MM.1S (cell line): ENCODE data around the gene RASSF3.

Source experiments
- DNase-seq: peaks from one replicate; pipeline ENCODE4 v3.0.0-alpha.2; 2015
- H2AFZ ChIP-seq: fragments of 300-600 bp; sonication (generic); 2 replicates; pipeline ENCODE4 v1.6.0; 2016; ENCODE audit warnings: antibody characterized with exemption, low read length
- H3F3A ChIP-seq: fragments of 300-600 bp; sonication (generic); 2 replicates; pipeline ENCODE4 v1.6.1; 2016; ENCODE audit warnings: mild to moderate bottlenecking, antibody characterized with exemption, low read length, moderate library complexity, mixed read lengths; ENCODE audit not compliant: insufficient read depth
- H3K27ac ChIP-seq: fragments of 300-600 bp; sonication (generic); 2 replicates; pipeline ENCODE4 v1.5.1; 2016; ENCODE audit warnings: mild to moderate bottlenecking, low read length
- H3K27me3 ChIP-seq: fragments of 300-600 bp; sonication (generic); replicated peaks from 2 replicates; pipeline ENCODE4 v1.6.0; 2016; ENCODE audit warnings: low read length; ENCODE audit not compliant: insufficient read depth
- H3K36me3 ChIP-seq: fragments of 300-600 bp; sonication (generic); replicated peaks from 2 replicates; pipeline ENCODE4 v1.6.1; 2016; ENCODE audit warnings: mild to moderate bottlenecking, low read length, mixed read lengths; ENCODE audit not compliant: insufficient read depth
- H3K4me1 ChIP-seq: fragments of 300-600 bp; sonication (generic); 2 replicates; pipeline ENCODE4 v1.6.1; 2016; ENCODE audit warnings: low read length, mixed read lengths
- H3K4me2 ChIP-seq: fragments of 300-600 bp; sonication (generic); 2 replicates; pipeline ENCODE4 v1.6.0; 2016; ENCODE audit warnings: low read depth, low read length
- H3K4me3 ChIP-seq: fragments of 300-600 bp; sonication (generic); 2 replicates; pipeline ENCODE4 v1.5.1; 2016; ENCODE audit warnings: low read length, mixed read lengths
- H3K79me2 ChIP-seq: fragments of 300-600 bp; sonication (generic); 2 replicates; pipeline ENCODE4 v1.6.1; 2016; ENCODE audit warnings: mixed run types, low read length, mixed read lengths
- H3K9ac ChIP-seq: fragments of 300-600 bp; sonication (generic); 2 replicates; pipeline ENCODE4 v1.6.1; 2016; ENCODE audit warnings: low read length, mixed read lengths
- H3K9me2 ChIP-seq: fragments of 300-600 bp; sonication (generic); replicated peaks from 2 replicates; pipeline ENCODE4 v1.6.1; 2016; ENCODE audit warnings: mild to moderate bottlenecking, low read length, mixed read lengths; ENCODE audit not compliant: insufficient read depth
- H3K9me3 ChIP-seq: fragments of 300-600 bp; sonication (generic); replicated peaks from 2 replicates; pipeline ENCODE4 v1.6.1; 2016; ENCODE audit warnings: mild to moderate bottlenecking, low read length, mixed read lengths; ENCODE audit not compliant: insufficient read depth
- H4K20me1 ChIP-seq: fragments of 300-600 bp; sonication (generic); 2 replicates; pipeline ENCODE4 v1.6.1; 2016; ENCODE audit warnings: mild to moderate bottlenecking, low read length, moderate library complexity, mixed read lengths; ENCODE audit not compliant: insufficient read depth
- EZH2 ChIP-seq: fragments of 300-600 bp; sonication (generic); optimal IDR thresholded peaks from 2 replicates; pipeline ENCODE3; 2017; ENCODE audit warnings: low read depth, mild to moderate bottlenecking, antibody characterized with exemption, low read length, mixed read lengths
- EZH2phosphoT487 ChIP-seq: fragments of 300-600 bp; sonication (generic); IDR thresholded peaks from 2 replicates; pipeline ENCODE4 v1.6.1; 2018; ENCODE audit warnings: antibody characterized with exemption, low read length
- TF ChIP-seq, protein P1 (sequence below): fragments of 300-600 bp; sonication (generic); IDR thresholded peaks from 2 replicates; pipeline ENCODE4 v1.5.1; 2016; ENCODE audit warnings: antibody characterized with exemption, low read length, mixed read lengths

Gene RASSF3

DNA sequence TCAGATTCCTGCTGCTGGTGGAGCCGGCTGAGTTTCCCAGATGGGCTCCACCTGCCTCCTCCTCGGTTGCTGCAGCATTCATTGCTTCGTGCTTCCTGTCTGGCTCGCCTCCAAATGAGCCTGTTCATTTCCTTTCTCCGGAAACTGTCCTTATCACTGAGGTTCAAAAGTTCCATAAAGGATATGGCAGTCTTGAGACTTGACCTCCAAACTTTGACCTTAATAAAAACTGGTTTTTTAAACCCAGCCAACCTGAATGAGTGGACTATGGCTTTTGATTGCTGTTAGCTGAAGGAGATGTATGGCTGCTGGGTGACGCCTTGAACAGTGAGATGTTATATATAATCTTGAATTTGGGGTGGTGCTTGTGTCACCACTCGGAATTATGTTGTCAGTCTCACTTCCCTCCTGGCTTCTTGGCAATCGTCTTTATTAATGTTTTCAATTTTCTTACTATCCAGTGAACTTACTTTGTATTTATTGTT is 62.7 kb downstream of the RASSF3 start:
- no peak overlapping the region for H3K9ac ChIP-seq
- DNase-seq: no peak
- no peak overlapping the region for H3K4me2 ChIP-seq
- H4K20me1 ChIP-seq: no peaks in the 10 kb centered on the region
- H3K9me2 ChIP-seq: no peaks in the 10 kb centered on the region
- no peaks in the 10 kb centered on the region for H3K27me3 ChIP-seq
- no peak overlapping the region for H3K4me3 ChIP-seq
- no peak overlapping the region for H3K27ac ChIP-seq
- H3K36me3 ChIP-seq: no peaks in the 10 kb centered on the region
- no peak overlapping the region for H2AFZ ChIP-seq
- peaks cover 64% of the 10 kb centered on the region for H3K79me2 ChIP-seq
- H3F3A ChIP-seq: peaks cover 23% of the 10 kb centered on the region
- TF ChIP-seq, protein P1, sequence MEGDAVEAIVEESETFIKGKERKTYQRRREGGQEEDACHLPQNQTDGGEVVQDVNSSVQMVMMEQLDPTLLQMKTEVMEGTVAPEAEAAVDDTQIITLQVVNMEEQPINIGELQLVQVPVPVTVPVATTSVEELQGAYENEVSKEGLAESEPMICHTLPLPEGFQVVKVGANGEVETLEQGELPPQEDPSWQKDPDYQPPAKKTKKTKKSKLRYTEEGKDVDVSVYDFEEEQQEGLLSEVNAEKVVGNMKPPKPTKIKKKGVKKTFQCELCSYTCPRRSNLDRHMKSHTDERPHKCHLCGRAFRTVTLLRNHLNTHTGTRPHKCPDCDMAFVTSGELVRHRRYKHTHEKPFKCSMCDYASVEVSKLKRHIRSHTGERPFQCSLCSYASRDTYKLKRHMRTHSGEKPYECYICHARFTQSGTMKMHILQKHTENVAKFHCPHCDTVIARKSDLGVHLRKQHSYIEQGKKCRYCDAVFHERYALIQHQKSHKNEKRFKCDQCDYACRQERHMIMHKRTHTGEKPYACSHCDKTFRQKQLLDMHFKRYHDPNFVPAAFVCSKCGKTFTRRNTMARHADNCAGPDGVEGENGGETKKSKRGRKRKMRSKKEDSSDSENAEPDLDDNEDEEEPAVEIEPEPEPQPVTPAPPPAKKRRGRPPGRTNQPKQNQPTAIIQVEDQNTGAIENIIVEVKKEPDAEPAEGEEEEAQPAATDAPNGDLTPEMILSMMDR: no peak
- peaks cover 30% of the 10 kb centered on the region for H3K4me1 ChIP-seq
- no peaks in the 10 kb centered on the region for H3K9me3 ChIP-seq

DNA sequence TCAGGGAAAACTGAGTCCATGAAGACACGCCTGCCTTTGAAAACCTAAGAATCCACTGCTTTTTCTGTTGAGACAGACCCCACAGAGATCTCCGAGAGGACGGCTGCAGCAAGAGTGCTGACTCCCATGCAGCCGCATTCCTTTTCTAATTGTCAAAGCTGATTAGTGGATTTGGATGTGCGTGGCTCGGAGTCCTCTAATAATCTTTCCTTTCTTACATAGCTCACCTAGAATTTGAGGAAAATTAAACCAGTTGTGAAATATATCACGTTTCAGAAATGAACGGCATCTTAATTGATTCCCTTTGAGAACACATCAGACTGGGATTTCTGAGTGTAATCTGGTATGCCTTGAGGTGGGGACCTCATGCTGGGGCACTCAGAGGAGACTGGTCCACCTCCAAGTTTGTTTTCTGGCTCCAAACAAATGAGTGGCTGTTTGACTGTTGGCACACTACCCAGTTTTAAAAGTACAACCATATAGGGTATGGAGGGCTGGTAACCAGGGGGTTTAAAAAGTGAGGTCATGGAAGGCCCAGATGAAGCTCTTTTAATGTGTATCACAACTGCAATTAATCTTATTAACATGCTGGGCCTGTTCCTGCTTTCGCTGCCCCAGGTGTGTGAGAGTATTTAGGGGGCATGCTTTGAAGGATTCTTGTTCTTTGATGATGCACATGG is 63.3 kb downstream of the RASSF3 start:
- Histone ChIP-seq H3K4me2 (no peak overlapping the region), H3F3A (peaks cover 17% of the 10 kb centered on the region), H3K36me3 (no peaks in the 10 kb centered on the region), H3K79me2 (peaks cover 64% of the 10 kb centered on the region), H3K27ac (no peak overlapping the region), H3K27me3 (no peaks in the 10 kb centered on the region), H3K9ac (no peak overlapping the region), H3K4me1 (peaks cover 29% of the 10 kb centered on the region), H4K20me1 (no peaks in the 10 kb centered on the region), H3K4me3 (no peak overlapping the region), H3K9me3 (no peaks in the 10 kb centered on the region), H3K9me2 (no peaks in the 10 kb centered on the region), H2AFZ (no peak overlapping the region)
- TF ChIP-seq EZH2 (no peak), EZH2phosphoT487 (no peak)
- TF ChIP-seq, protein P1: no peak
- DNase-seq: no peak

DNA sequence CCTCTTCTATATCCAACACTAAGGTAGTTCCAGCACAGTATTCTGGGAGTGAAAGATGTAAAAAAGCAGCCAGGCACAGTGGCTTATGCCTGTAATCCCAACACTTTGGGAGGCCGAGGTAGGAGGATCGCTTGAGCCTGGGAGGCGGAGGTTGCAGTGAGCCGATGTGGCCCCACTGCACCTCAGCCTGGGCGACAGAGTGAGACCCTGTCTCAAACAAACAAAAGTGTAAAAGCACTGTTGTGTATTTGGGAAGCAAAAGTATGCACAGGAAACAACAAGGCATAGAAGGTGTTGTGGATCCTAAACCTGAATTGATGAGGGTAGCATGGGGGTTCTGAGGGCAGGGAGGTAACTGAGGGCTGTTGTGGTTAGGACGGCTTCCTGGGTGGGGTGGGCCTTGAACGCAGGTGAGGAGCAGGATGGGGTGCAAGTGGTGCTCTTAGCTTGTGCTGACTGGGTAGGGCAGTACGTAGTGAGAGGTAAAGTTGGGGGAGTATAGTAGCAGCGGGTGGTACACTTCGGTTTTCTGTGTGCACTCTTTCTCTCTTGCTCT is 64.2 kb downstream of the RASSF3 start:
- H3K9ac ChIP-seq: no peak overlapping the region
- peaks cover 8% of the 10 kb centered on the region for H3F3A ChIP-seq
- H2AFZ ChIP-seq: no peak overlapping the region
- no peak overlapping the region for H3K4me3 ChIP-seq
- H3K9me3 ChIP-seq: no peaks in the 10 kb centered on the region
- no peaks in the 10 kb centered on the region for H3K27me3 ChIP-seq
- no peaks in the 10 kb centered on the region for H3K36me3 ChIP-seq
- no peak for TF ChIP-seq EZH2phosphoT487
- TF ChIP-seq EZH2: no peak
- TF ChIP-seq, protein P1: no peak
- H3K4me2 ChIP-seq: no peak overlapping the region
- no peak overlapping the region for H3K27ac ChIP-seq
- DNase-seq: no peak
- peaks cover 23% of the 10 kb centered on the region for H3K4me1 ChIP-seq
- no peaks in the 10 kb centered on the region for H4K20me1 ChIP-seq
- no peaks in the 10 kb centered on the region for H3K9me2 ChIP-seq
- peaks cover 70% of the 10 kb centered on the region for H3K79me2 ChIP-seq
